ENCODE results near the gene ARRDC4. TPM values are rescaled to one million over a fixed set of nuclear protein-coding genes. Genes with fewer than 3 reads are reported as not detected.

ARRDC4 gene
- total and polyA plus RNA-seq, 2 of the 4 experiments (the other 2 are of a cell fraction) = 5.3 to 9.1 TPM

DNA sequence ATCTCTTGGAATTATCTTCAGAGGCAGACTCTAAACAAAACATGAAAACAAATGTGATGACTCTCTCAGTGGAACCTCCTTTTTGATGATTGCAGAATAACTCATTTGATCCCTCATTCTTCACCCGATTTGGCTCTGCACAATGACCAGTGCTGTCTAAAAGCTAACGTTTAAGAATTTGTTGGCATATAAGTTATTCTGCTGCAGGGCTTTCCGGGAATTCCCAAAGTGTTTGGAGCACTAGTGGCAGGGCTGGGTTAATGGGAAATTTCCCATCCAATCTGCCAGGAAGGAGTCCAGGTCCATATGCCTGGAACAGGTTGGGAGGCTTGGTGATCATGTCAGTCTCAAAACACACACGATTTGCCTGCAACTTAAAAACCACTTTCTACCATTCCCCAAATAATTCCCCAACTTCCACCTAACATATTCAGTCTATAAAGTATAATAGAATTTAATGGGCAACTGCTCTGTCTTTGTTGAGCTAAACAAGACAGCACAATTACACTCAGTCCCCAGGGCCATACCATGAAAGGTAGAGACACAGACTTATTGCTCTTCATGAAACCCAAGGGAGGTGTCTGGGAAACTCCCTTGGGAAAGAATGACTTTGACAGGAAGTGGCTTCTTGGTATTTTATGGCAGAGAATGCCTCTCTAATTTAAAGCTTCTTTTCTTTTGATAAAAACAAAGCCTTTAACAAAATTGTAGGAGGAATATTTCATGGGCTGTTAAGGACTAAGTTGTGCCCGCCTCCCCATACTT lies 38.0 kb downstream of the ARRDC4 start:
- H3K79me1 ChIP-seq (ENCODE audit: low read depth in 1 of 2, low read length in 2 of 2) = no peaks in the 10 kb centered on the region
- ATAC-seq (ENCODE audit: low read depth) (no peak), DNase-seq (no peak)
- H2BK5ac ChIP-seq (ENCODE audit: low read depth, low read length, poor library complexity, severe bottlenecking) = no peak overlapping the region
- no peak overlapping the region for H3K4ac ChIP-seq (ENCODE audit: low read depth, low read length)
- POLR2A ChIA-PET (ENCODE audit: unreplicated experiment) = no interaction called here
- intact Hi-C loops (cut with micrococcal nuclease) (no loop called here), dilution Hi-C loops (cut with HindIII; ENCODE audit: low sequenced_read_pairs, unreplicated experiment) (no loop called here), in situ Hi-C loops (cut with MboI; ENCODE audit: low sequenced_read_pairs) (no loop called here)
- TF ChIP-seq BHLHE40 (IDR thresholded peaks at IDR 0.05; ENCODE audit: low read depth, low read length) (no peak), SMC3 (IDR thresholded peaks at IDR 0.05; ENCODE audit: low read depth, low read length) (no peak), POLR2A (IDR thresholded peaks at IDR 0.05; ENCODE audit: low read depth, low read length) (no peak), CEBPB (IDR thresholded peaks at IDR 0.05; ENCODE audit: low read depth, low read length) (no peak), RAD21 (IDR thresholded peaks at IDR 0.05; ENCODE audit: low read length) (no peak), MAFK (IDR thresholded peaks at IDR 0.05; ENCODE audit: low read depth, low read length) (no peak), MAZ (IDR thresholded peaks at IDR 0.05; ENCODE audit: borderline replicate concordance, low read depth, low read length) (no peak), RFX5 (IDR thresholded peaks at IDR 0.05; ENCODE audit: low read depth, low read length) (no peak)
- TF ChIP-seq, protein P1, sequence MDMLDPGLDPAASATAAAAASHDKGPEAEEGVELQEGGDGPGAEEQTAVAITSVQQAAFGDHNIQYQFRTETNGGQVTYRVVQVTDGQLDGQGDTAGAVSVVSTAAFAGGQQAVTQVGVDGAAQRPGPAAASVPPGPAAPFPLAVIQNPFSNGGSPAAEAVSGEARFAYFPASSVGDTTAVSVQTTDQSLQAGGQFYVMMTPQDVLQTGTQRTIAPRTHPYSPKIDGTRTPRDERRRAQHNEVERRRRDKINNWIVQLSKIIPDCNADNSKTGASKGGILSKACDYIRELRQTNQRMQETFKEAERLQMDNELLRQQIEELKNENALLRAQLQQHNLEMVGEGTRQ (IDR thresholded peaks at IDR 0.05; ENCODE audit: low read depth, low read length) = no peak
- no peak overlapping the region for H3K4me2 ChIP-seq (ENCODE audit: low read depth, low read length)
- H2BK15ac ChIP-seq (ENCODE audit: low read depth, low read length) = no peak overlapping the region
- no CpG with 5 or more reads among the region's 5 CpGs for WGBS, 2 experiments (ENCODE audit: extremely low coverage in 2 of 2, insufficient read length in 1 of 2)
- H3K14ac ChIP-seq (replicated peaks; ENCODE audit: low read depth, low read length) = no peak overlapping the region
- H4K91ac ChIP-seq (ENCODE audit: insufficient read depth, low read depth, low read length) = no peak overlapping the region
- H3K4me1 ChIP-seq (ENCODE audit: control insufficient read depth, insufficient read depth, low read length) = no peaks in the 10 kb centered on the region
- H3K27me3 ChIP-seq (ENCODE audit: control insufficient read depth, insufficient read depth, low read length) = no peaks in the 10 kb centered on the region
- H2AK5ac ChIP-seq (ENCODE audit: low read depth, low read length) = no peak overlapping the region
- no peaks in the 10 kb centered on the region for H4K20me1 ChIP-seq (ENCODE audit: insufficient read depth, low read length)
- H3K18ac ChIP-seq (ENCODE audit: low read depth, low read length) = no peak overlapping the region
- H3K56ac ChIP-seq (ENCODE audit: extremely low read depth, insufficient read depth, low read length) = no peak overlapping the region
- no TSS peak for BruUV-seq (replicated peaks)
- H2AK9ac ChIP-seq (replicated peaks; ENCODE audit: low read depth, low read length, poor library complexity) = no peak overlapping the region
- H3K4me3 ChIP-seq (ENCODE audit: insufficient read depth, low read depth, low read length) = no peak overlapping the region
- no peaks in the 10 kb centered on the region for H3K9me1 ChIP-seq (ENCODE audit: insufficient read depth, low read length)
- H2BK20ac ChIP-seq (ENCODE audit: low read depth, low read length) = no peak overlapping the region
- H3K9ac ChIP-seq (ENCODE audit: low read depth, low read length) = no peak overlapping the region
- H4K5ac ChIP-seq (ENCODE audit: low read depth, low read length) = no peak overlapping the region
- H3K23ac ChIP-seq (ENCODE audit: low read depth, low read length) = no peak overlapping the region
- H2AFZ ChIP-seq (replicated peaks; ENCODE audit: low read length, poor library complexity) = no peak overlapping the region
- no peak overlapping the region for H4K8ac ChIP-seq (ENCODE audit: low read depth in 2 of 2, low read length in 2 of 2)
- no peaks in the 10 kb centered on the region for H3K36me3 ChIP-seq (ENCODE audit: control insufficient read depth, insufficient read depth, low read length)
- H3K27ac ChIP-seq (ENCODE audit: insufficient read depth, low read length) = no peak overlapping the region
- no peak overlapping the region for H2BK120ac ChIP-seq (ENCODE audit: low read depth, low read length)
- CTCF ChIA-PET = interaction anchor here (1.0 kb wide), 1 partner anchor 9 kb away, joined by 5 read pairs; no protein-coding TSS in a partner anchor
- peaks cover 5% of the 10 kb centered on the region for H3K9me3 ChIP-seq (ENCODE audit: control insufficient read depth, insufficient read depth, low read length)

All from IMR-90 (cell line).